Measurements from ENCODE around the gene CHST8.

CHST8 gene

GRCh38 chr19:33649627-33650305 lies 28.0 kb downstream of the CHST8 start:
- Histone ChIP-seq H3K27me3 (ENCODE audit: insufficient read depth, low read length, poor library complexity, severe bottlenecking) (no peaks in the 10 kb centered on the region), H3K4me1 (ENCODE audit: insufficient read depth, low read length, poor library complexity, severe bottlenecking) (no peaks in the 10 kb centered on the region), H3K4me3 (ENCODE audit: low read length, poor library complexity, severe bottlenecking) (no peak overlapping the region), H4K20me1 (ENCODE audit: insufficient read depth, low read length, poor library complexity, severe bottlenecking) (no peaks in the 10 kb centered on the region), H3K9me2 (replicated peaks; ENCODE audit: low read depth, low read length) (no peaks in the 10 kb centered on the region; the same call in 1 of the 2 replicates), H3K9me3 (ENCODE audit: insufficient read depth, low read depth, low read length) (no peaks in the 10 kb centered on the region), H3K36me3 (ENCODE audit: insufficient read depth, low read length) (no peaks in the 10 kb centered on the region), H2AFZ (ENCODE audit: low read length) (no peak overlapping the region), H3K79me2 (ENCODE audit: insufficient read depth, low read length) (no peaks in the 10 kb centered on the region), H3K9ac (ENCODE audit: low read depth, low read length, poor library complexity, severe bottlenecking) (no peak overlapping the region), H3K4me2 (ENCODE audit: low read depth, low read length, poor library complexity, severe bottlenecking) (no peak overlapping the region), H3F3A (ENCODE audit: low read depth) (no peaks in the 10 kb centered on the region)
- no peak for TF ChIP-seq EZH2phosphoT487 (IDR thresholded peaks at IDR 0.05; ENCODE audit: borderline replicate concordance)
- no peak for TF ChIP-seq CTCF (conservative IDR thresholded peaks at IDR 0.05; ENCODE audit: low read length)

- H4K20me1 ChIP-seq (ENCODE audit: insufficient read depth, low read length, poor library complexity, severe bottlenecking): no peaks in the 10 kb centered on the region
- no peaks in the 10 kb centered on the region for H3K79me2 ChIP-seq (ENCODE audit: insufficient read depth, low read length)
- H3K9me3 ChIP-seq (ENCODE audit: insufficient read depth, low read depth, low read length): no peaks in the 10 kb centered on the region
- no peaks in the 10 kb centered on the region for H3K27me3 ChIP-seq (ENCODE audit: insufficient read depth, low read length, poor library complexity, severe bottlenecking)
- H3K4me3 ChIP-seq (ENCODE audit: low read length, poor library complexity, severe bottlenecking): no peak overlapping the region
- no peak overlapping the region for H2AFZ ChIP-seq (ENCODE audit: low read length)
- H3K36me3 ChIP-seq (ENCODE audit: insufficient read depth, low read length): no peaks in the 10 kb centered on the region
- no peaks in the 10 kb centered on the region for H3K4me1 ChIP-seq (ENCODE audit: insufficient read depth, low read length, poor library complexity, severe bottlenecking)
- no peak overlapping the region for H3K9ac ChIP-seq (ENCODE audit: low read depth, low read length, poor library complexity, severe bottlenecking)
- no peaks in the 10 kb centered on the region; the same call in 1 of the 2 replicates for H3K9me2 ChIP-seq (replicated peaks; ENCODE audit: low read depth, low read length)
- H3F3A ChIP-seq (ENCODE audit: low read depth): no peaks in the 10 kb centered on the region
- TF ChIP-seq EZH2phosphoT487 (IDR thresholded peaks at IDR 0.05; ENCODE audit: borderline replicate concordance) (no peak), CTCF (conservative IDR thresholded peaks at IDR 0.05; ENCODE audit: low read length) (no peak)
- no peak overlapping the region for H3K4me2 ChIP-seq (ENCODE audit: low read depth, low read length, poor library complexity, severe bottlenecking)
These were observed 31.9 kb downstream of the CHST8 start for GRCh38 chr19:33653684-33654083.

GRCh38 chr19:33654840-33655508 lies 33.2 kb downstream of the CHST8 start:
- no peak overlapping the region for H3K4me3 ChIP-seq (ENCODE audit: low read length, poor library complexity, severe bottlenecking)
- no peak overlapping the region for H3K4me2 ChIP-seq (ENCODE audit: low read depth, low read length, poor library complexity, severe bottlenecking)

More at GRCh38 chr19:33654840-33655508, 33.2 kb downstream of the CHST8 start:
- H3K27me3 ChIP-seq (ENCODE audit: insufficient read depth, low read length, poor library complexity, severe bottlenecking): no peaks in the 10 kb centered on the region
- no peaks in the 10 kb centered on the region for H3K79me2 ChIP-seq (ENCODE audit: insufficient read depth, low read length)
- H3K9me2 ChIP-seq (replicated peaks; ENCODE audit: low read depth, low read length): no peaks in the 10 kb centered on the region; the same call in 1 of the 2 replicates
- H3K36me3 ChIP-seq (ENCODE audit: insufficient read depth, low read length): no peaks in the 10 kb centered on the region
- TF ChIP-seq CTCF (conservative IDR thresholded peaks at IDR 0.05; ENCODE audit: low read length) (no peak), EZH2phosphoT487 (IDR thresholded peaks at IDR 0.05; ENCODE audit: borderline replicate concordance) (no peak)
- H3K9me3 ChIP-seq (ENCODE audit: insufficient read depth, low read depth, low read length): no peaks in the 10 kb centered on the region
- no peaks in the 10 kb centered on the region for H4K20me1 ChIP-seq (ENCODE audit: insufficient read depth, low read length, poor library complexity, severe bottlenecking)
- no peaks in the 10 kb centered on the region for H3K4me1 ChIP-seq (ENCODE audit: insufficient read depth, low read length, poor library complexity, severe bottlenecking)
- no peak overlapping the region for H2AFZ ChIP-seq (ENCODE audit: low read length)
- no peak overlapping the region for H3K9ac ChIP-seq (ENCODE audit: low read depth, low read length, poor library complexity, severe bottlenecking)
- no peaks in the 10 kb centered on the region for H3F3A ChIP-seq (ENCODE audit: low read depth)

All from Loucy (cell line).